Left ventricle myocardium inferior (tissue), 1 donor: Measurements from ENCODE around the gene PSMB8. TPM values are rescaled to one million over a fixed set of nuclear protein-coding genes. Genes with fewer than 3 reads are reported as not detected.

Experiments used
- DNase-seq: peaks from one replicate; pipeline ENCODE4 v3.0.0-alpha.2; 2020
- H3K27ac ChIP-seq: fragments of 200-600 bp; replicated peaks from 2 replicates; pipeline ENCODE4 v1.8.0; 2021
- H3K27me3 ChIP-seq: fragments of 200-600 bp; 2 replicates; pipeline ENCODE4 v1.8.0; 2021; ENCODE audit warnings: low read depth
- H3K36me3 ChIP-seq: fragments of 200-600 bp; 2 replicates; pipeline ENCODE4 v1.8.0; 2021
- H3K4me1 ChIP-seq: fragments of 200-600 bp; 2 replicates; pipeline ENCODE4 v1.8.0; 2021
- H3K4me3 ChIP-seq: fragments of 200-600 bp; 2 replicates; pipeline ENCODE4 v1.8.0; 2021; ENCODE audit warnings: mild to moderate bottlenecking, moderate library complexity
- H3K9me3 ChIP-seq: fragments of 200-600 bp; replicated peaks from 2 replicates; pipeline ENCODE4 v1.8.0; 2021
- CTCF ChIP-seq: fragments of 200-600 bp; IDR thresholded peaks from 2 replicates; pipeline ENCODE4 v1.8.0; 2021; ENCODE audit warnings: antibody characterized with exemption, mild to moderate bottlenecking, borderline replicate concordance
- intact Hi-C: fragments of 100-400 bp; cut with micrococcal nuclease; formaldehyde crosslinking; loops from one replicate; pipeline ENCODE4 v1.11.0; 2022
- total RNA-seq: library from RNA; stranded (reverse); fragmentation: NEBNext Ultra II Directional; extraction: Animal tissue kit (Norgen Biotek cat#: 25700); gene quantifications from one replicate; pipeline ENCODE4 v1.2.1, GENCODE V29; 2021
- donor health status: DM: no; HTN: yes; CAD: no; lungs with severe emphysema.

The PSMB8 gene
- total RNA-seq, 1 donor from 2014 or later: 13.2 TPM

- Histone ChIP-seq H3K9me3 (peaks cover 8% of the 10 kb centered on the region), H3K4me1 (no peaks in the 10 kb centered on the region), H3K27me3 (peaks cover 93% of the 10 kb centered on the region), H3K4me3 (no peak overlapping the region), H3K36me3 (no peaks in the 10 kb centered on the region), H3K27ac (no peak overlapping the region)
- TF ChIP-seq CTCF: no peak
- intact Hi-C loops: no loop called here
- DNase-seq: no peak
Measured at GRCh38 chr6:32803416-32803815, 40.4 kb downstream of the PSMB8 start.

GRCh38 chr6:32799740-32800139, 44.1 kb downstream of the PSMB8 start:
- Histone ChIP-seq H3K4me3 (no peak overlapping the region), H3K4me1 (no peaks in the 10 kb centered on the region), H3K27me3 (peaks cover 91% of the 10 kb centered on the region), H3K9me3 (peaks cover 8% of the 10 kb centered on the region), H3K36me3 (no peaks in the 10 kb centered on the region), H3K27ac (no peak overlapping the region)
- intact Hi-C loops: loop anchor here (5.0 kb wide), 1 partner anchor 382 kb away; no protein-coding TSS in a partner anchor
- TF ChIP-seq CTCF: no peak
- no peak for DNase-seq

- peaks cover 92% of the 10 kb centered on the region for H3K27me3 ChIP-seq
- H3K4me3 ChIP-seq: no peak overlapping the region
- DNase-seq: no peak
- H3K4me1 ChIP-seq: no peaks in the 10 kb centered on the region
- no peak for TF ChIP-seq CTCF
- peaks cover 8% of the 10 kb centered on the region for H3K9me3 ChIP-seq
- intact Hi-C loops: loop anchor here (5.0 kb wide), 1 partner anchor 382 kb away; no protein-coding TSS in a partner anchor
- no peaks in the 10 kb centered on the region for H3K36me3 ChIP-seq
- no peak overlapping the region for H3K27ac ChIP-seq
Measured at GRCh38 chr6:32799168-32799567, 44.7 kb downstream of the PSMB8 start.

GRCh38 chr6:32796848-32797776, 46.7 kb downstream of the PSMB8 start:
- DNase-seq: peak; percentile 72
- Histone ChIP-seq H3K9me3 (peaks cover 8% of the 10 kb centered on the region), H3K4me1 (no peaks in the 10 kb centered on the region), H3K27ac (no peak overlapping the region), H3K4me3 (peak overlapping the region; percentile 36), H3K27me3 (peaks cover 97% of the 10 kb centered on the region), H3K36me3 (no peaks in the 10 kb centered on the region)
- intact Hi-C loops: loop anchor here (5.0 kb wide), 1 partner anchor 380 kb away; no protein-coding TSS in a partner anchor
- TF ChIP-seq CTCF: peak; percentile 91

- intact Hi-C loops: no loop called here
- Histone ChIP-seq H3K27ac (no peak overlapping the region), H3K27me3 (peaks cover 97% of the 10 kb centered on the region), H3K4me1 (no peaks in the 10 kb centered on the region), H3K9me3 (peaks cover 8% of the 10 kb centered on the region), H3K4me3 (no peak overlapping the region), H3K36me3 (no peaks in the 10 kb centered on the region)
- no peak for DNase-seq
- TF ChIP-seq CTCF: no peak
Measured at GRCh38 chr6:32794510-32794909, 49.3 kb downstream of the PSMB8 start.
